ENCODE data around the gene BARHL2. TPM values are rescaled to one million over a fixed set of nuclear protein-coding genes. Genes with fewer than 3 reads are reported as not detected.

BARHL2 gene
- polyA plus RNA-seq, 1 donor (not counting 4 experiments of a cell fraction or from before 2014, with no cell fraction given) = not detected

DNA sequence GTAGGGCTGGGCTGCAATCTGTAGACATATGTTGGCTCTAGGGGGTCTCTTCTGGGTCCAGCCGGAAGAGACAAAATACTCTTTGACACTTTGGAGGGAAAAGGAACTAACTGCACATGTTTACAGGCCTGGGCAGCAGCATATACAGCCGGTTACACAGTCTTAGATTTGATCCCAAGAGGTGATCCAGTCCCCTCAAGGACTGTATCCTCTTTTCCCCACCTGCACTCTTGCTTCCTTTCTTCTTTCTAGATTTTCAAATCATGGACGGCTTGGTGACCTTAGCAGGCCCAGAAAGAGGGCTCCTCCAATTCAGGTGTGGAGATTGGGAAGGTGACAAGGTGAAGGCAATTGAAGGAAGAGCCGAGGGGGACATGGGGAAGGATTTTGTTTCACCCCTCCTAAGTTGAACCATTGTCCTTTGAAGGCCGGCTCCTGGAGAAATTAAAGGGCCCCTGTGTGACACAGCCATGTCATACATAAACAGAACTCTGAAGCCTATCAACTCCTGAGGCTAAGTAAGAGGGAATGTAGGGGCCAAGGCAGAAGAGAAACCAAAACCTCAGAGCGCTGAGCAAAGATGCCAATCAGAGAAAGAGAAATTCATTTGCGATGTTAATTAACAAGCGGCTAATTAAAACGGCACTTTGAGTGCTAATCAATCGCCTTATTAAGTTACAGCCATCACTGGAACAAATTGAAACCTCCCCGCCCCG, 5.9 kb upstream of the BARHL2 start:
- Histone ChIP-seq H3K4me3 (ENCODE audit: control insufficient read depth in 2 of 3, extremely low read depth in 1 of 3, insufficient read depth in 2 of 3, low read depth in 1 of 3, low read length in 3 of 3) (no peak overlapping the region), H3K4me1 (ENCODE audit: control insufficient read depth, extremely low read depth, insufficient read depth, low read length) (peaks cover 9% of the 10 kb centered on the region), H2AFZ (ENCODE audit: control insufficient read depth, low read length) (no peak overlapping the region), H3K27me3 (ENCODE audit: control insufficient read depth, extremely low read depth, insufficient read depth, low read length) (peaks cover 91% of the 10 kb centered on the region), H3K9ac (ENCODE audit: control insufficient read depth, extremely low read depth, insufficient read depth, low read length) (no peak overlapping the region), H3K9me3 (ENCODE audit: control insufficient read depth, low read depth, low read length) (peaks cover 8% of the 10 kb centered on the region), H4K20me1 (ENCODE audit: control insufficient read depth, extremely low read depth, insufficient read depth, low read length) (peaks cover 3% of the 10 kb centered on the region), H3K9me1 (ENCODE audit: control insufficient read depth, extremely low read depth, insufficient read depth, low read length) (peaks cover 2% of the 10 kb centered on the region), H3K79me2 (ENCODE audit: control insufficient read depth, insufficient read depth, low read length) (no peaks in the 10 kb centered on the region), H3K4me2 (ENCODE audit: control insufficient read depth, extremely low read depth, insufficient read depth, low read depth, low read length) (peak overlapping the region; percentile 23), H3K27ac (ENCODE audit: control insufficient read depth, insufficient read depth, low read length) (no peak overlapping the region), H3K36me3 (ENCODE audit: control insufficient read depth in 2 of 2, extremely low read depth in 1 of 2, insufficient read depth in 2 of 2, low read length in 2 of 2) (no peaks in the 10 kb centered on the region)
- FAIRE-seq = no peak
- TF ChIP-seq, protein P1, sequence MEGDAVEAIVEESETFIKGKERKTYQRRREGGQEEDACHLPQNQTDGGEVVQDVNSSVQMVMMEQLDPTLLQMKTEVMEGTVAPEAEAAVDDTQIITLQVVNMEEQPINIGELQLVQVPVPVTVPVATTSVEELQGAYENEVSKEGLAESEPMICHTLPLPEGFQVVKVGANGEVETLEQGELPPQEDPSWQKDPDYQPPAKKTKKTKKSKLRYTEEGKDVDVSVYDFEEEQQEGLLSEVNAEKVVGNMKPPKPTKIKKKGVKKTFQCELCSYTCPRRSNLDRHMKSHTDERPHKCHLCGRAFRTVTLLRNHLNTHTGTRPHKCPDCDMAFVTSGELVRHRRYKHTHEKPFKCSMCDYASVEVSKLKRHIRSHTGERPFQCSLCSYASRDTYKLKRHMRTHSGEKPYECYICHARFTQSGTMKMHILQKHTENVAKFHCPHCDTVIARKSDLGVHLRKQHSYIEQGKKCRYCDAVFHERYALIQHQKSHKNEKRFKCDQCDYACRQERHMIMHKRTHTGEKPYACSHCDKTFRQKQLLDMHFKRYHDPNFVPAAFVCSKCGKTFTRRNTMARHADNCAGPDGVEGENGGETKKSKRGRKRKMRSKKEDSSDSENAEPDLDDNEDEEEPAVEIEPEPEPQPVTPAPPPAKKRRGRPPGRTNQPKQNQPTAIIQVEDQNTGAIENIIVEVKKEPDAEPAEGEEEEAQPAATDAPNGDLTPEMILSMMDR (optimal IDR thresholded peaks at IDR 0.05 in 1 of 3, IDR thresholded peaks at IDR 0.05 in 1 of 3, conservative IDR thresholded peaks at IDR 0.05 in 1 of 3; ENCODE audit: extremely low read depth in 1 of 3, insufficient read depth in 2 of 3, low read length in 3 of 3) = no peak
- no peak for TF ChIP-seq EZH2 (IDR thresholded peaks at IDR 0.05; ENCODE audit: low read length)
- dilution Hi-C loops (cut with MboI; ENCODE audit: extremely low pct_ligation_motif_present, low sequenced_read_pairs) = no loop called here
- no peak for DNase-seq (ENCODE audit: low read depth, low spot score)

DNA sequence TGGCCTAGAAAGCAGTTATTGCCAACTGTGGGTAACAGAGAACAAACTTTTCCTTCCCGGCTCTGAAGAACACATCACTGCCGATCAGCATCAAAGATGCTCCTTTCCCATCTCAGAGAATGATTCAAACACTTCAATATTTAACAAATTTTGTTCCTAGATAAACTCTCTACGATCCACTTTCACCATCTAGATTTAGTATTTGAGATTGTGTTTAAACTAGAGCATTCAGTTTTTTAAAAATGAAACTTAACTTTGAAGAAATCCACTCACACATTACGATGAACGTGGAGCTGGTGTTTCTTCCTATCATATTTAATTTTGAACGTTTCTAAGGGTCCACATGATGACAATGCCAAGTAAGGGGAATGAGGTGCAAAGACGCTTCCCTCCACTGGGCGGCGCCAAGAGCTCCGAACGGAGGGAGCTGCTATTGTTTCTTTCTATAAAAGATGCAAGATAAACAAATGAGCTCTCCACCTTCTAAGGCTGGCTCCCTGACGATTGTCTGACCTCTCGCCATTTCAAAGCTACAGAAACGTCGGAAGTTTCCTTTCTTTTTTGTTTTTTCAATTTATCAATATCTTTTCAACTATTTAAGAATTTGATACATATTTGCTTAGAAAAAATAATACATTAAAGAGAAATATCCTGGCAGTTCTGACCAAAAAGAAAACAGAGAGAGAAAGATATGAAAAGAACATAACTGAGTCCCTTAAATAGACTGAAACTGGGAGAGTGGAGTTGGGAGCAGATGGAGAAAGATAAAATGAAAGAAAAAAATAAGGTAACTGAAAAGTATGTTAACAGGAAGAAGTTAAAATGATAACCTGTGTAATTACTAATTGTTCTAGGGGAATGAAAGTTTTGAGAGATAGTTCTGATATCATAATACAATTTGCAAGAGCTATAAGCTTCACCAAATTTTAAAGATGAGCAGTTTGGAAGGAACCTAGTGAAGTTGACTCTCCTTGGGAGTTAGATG, 4.4 kb upstream of the BARHL2 start:
- Histone ChIP-seq H3K36me3 (ENCODE audit: control insufficient read depth in 2 of 2, extremely low read depth in 1 of 2, insufficient read depth in 2 of 2, low read length in 2 of 2) (no peaks in the 10 kb centered on the region), H3K9ac (ENCODE audit: control insufficient read depth, extremely low read depth, insufficient read depth, low read length) (no peak overlapping the region), H3K4me3 (ENCODE audit: control insufficient read depth in 2 of 3, extremely low read depth in 1 of 3, insufficient read depth in 2 of 3, low read depth in 1 of 3, low read length in 3 of 3) (no peak overlapping the region), H4K20me1 (ENCODE audit: control insufficient read depth, extremely low read depth, insufficient read depth, low read length) (peaks cover 3% of the 10 kb centered on the region), H3K79me2 (ENCODE audit: control insufficient read depth, insufficient read depth, low read length) (no peaks in the 10 kb centered on the region), H3K4me1 (ENCODE audit: control insufficient read depth, extremely low read depth, insufficient read depth, low read length) (peaks cover 8% of the 10 kb centered on the region), H3K27me3 (ENCODE audit: control insufficient read depth, extremely low read depth, insufficient read depth, low read length) (peaks cover 90% of the 10 kb centered on the region), H2AFZ (ENCODE audit: control insufficient read depth, low read length) (no peak overlapping the region), H3K4me2 (ENCODE audit: control insufficient read depth, extremely low read depth, insufficient read depth, low read depth, low read length) (no peak overlapping the region), H3K9me1 (ENCODE audit: control insufficient read depth, extremely low read depth, insufficient read depth, low read length) (peaks cover 2% of the 10 kb centered on the region), H3K9me3 (ENCODE audit: control insufficient read depth, low read depth, low read length) (peaks cover 12% of the 10 kb centered on the region), H3K27ac (ENCODE audit: control insufficient read depth, insufficient read depth, low read length) (no peak overlapping the region)
- DNase-seq (ENCODE audit: low read depth, low spot score) (no peak), FAIRE-seq (peak; percentile 74)
- dilution Hi-C loops (cut with MboI; ENCODE audit: extremely low pct_ligation_motif_present, low sequenced_read_pairs) = no loop called here
- TF ChIP-seq, protein P1 (optimal IDR thresholded peaks at IDR 0.05 in 1 of 3, IDR thresholded peaks at IDR 0.05 in 1 of 3, conservative IDR thresholded peaks at IDR 0.05 in 1 of 3; ENCODE audit: extremely low read depth in 1 of 3, insufficient read depth in 2 of 3, low read length in 3 of 3) = peak; percentile 80 to 88 (median 88)
- TF ChIP-seq EZH2 (IDR thresholded peaks at IDR 0.05; ENCODE audit: low read length) = no peak

Measured in keratinocyte (primary cell).